GM12865 (cell line): ENCODE measurements around the gene RBMS3.

Experiments used
- DNase-seq: peaks from one replicate; pipeline ENCODE4 v3.0.0; 2010; ENCODE audit warnings: low read depth
- H3K4me3 ChIP-seq: 2 replicates; pipeline ENCODE4 v1.5.1; 2011; ENCODE audit warnings: mild to moderate bottlenecking, low read depth, low read length, control low read depth
- TF ChIP-seq, protein P1 (sequence below): IDR thresholded peaks from 2 replicates; pipeline ENCODE4 v1.5.1; 2011; ENCODE audit warnings: low read length, control low read depth, low read depth, inconsistent platforms; ENCODE audit not compliant: insufficient read depth; ENCODE audit errors: missing control alignments

The RBMS3 gene

GRCh38 chr3:29410220-29410619 is 129.3 kb downstream of the RBMS3 start:
- TF ChIP-seq, protein P1, sequence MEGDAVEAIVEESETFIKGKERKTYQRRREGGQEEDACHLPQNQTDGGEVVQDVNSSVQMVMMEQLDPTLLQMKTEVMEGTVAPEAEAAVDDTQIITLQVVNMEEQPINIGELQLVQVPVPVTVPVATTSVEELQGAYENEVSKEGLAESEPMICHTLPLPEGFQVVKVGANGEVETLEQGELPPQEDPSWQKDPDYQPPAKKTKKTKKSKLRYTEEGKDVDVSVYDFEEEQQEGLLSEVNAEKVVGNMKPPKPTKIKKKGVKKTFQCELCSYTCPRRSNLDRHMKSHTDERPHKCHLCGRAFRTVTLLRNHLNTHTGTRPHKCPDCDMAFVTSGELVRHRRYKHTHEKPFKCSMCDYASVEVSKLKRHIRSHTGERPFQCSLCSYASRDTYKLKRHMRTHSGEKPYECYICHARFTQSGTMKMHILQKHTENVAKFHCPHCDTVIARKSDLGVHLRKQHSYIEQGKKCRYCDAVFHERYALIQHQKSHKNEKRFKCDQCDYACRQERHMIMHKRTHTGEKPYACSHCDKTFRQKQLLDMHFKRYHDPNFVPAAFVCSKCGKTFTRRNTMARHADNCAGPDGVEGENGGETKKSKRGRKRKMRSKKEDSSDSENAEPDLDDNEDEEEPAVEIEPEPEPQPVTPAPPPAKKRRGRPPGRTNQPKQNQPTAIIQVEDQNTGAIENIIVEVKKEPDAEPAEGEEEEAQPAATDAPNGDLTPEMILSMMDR, result no peak
- H3K4me3 ChIP-seq, result no peak overlapping the region
- DNase-seq, result peak; percentile 24

DNA sequence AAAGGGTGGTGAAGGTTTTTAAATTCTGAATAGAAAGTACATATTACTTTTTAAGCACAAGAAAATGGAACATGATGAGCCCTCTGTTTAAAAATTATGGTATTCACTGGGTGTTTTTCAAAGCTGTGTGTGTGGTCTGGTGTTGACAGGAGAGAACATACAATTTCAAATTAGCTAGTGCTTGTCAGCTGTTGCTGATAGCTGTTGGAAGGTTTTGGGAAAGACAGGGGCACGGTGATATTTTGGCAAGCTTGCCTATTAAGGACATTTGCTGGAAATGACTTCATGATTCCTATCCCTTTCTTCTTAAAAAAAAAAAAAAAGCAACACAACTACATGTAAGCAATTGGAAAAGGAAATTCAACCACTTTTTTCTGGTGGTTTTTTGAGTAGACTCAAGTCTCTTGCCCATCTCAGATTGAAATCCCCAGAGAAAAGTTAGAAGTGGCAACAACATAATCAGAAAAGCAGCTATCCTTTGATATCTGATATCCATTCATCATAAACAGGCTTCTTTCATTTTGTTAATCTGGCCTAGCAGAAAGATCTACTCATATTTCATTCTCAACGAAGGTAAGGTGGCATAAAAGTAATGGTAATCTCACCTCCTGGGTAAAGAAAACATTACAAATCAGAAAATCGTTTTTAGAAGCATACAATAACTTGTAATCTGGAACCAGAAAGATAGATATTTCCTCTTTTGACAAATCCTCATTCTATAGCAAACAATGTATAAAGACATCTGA is 130.0 kb downstream of the RBMS3 start:
- H3K4me3 ChIP-seq, result no peak overlapping the region
- TF ChIP-seq, protein P1, result no peak
- DNase-seq, result no peak

DNA sequence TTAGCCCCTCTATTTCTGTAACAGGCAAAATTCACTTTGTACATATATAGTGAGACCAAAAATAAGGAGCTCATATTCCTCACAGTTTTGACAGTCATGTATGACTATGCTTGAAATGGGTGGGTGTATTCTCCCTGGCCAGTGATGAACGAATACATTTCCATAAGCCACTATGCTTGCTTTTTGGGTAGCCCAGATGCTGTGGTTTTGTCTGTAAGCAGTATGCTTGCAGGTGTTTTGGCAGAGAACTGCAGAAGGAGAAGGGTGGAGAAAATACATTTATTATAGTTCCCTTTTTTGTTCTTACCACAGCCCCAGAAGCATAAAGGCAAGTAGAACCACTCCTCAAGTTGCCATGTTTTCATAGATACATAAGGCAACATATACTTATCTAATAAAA is 131.2 kb downstream of the RBMS3 start:
- TF ChIP-seq, protein P1, result no peak
- DNase-seq, result peak; percentile 54
- H3K4me3 ChIP-seq, result no peak overlapping the region

DNA sequence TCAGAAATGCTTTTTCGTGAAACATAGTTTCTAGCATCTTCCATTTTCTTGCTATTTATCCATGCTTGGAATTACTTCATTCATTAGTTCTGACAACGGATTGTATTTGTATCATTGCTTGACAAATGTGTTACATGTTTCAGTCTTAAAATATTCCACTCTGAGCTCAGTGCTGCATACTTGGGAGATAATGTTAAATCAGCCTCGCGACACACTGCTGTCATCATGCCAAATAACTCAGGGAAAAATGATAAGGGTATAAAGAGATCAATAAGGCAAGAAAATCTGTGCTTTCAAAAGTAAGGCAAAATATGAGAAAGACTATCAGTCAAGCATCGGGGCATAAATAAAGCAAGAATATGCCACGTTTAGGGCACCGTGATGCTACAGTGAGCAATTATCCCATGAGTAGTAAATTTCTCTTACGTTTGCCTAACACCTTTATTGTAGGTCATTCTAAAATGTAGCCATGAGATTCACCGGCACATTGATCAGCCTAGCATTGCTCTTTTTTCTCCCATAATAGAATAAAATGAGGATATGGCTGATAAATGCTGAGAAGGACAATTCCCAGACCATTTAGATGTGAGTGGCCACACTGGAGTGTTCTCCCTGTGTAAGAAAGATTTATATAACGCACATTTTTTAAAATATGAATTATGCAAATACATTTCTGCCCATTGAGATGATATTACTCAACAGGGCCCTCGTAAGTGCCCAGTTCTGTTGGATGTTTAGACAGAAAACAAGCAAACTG is 133.8 kb downstream of the RBMS3 start:
- no peak overlapping the region for H3K4me3 ChIP-seq
- DNase-seq, result no peak
- TF ChIP-seq, protein P1, result no peak

GRCh38 chr3:29415482-29416223 is 134.8 kb downstream of the RBMS3 start:
- TF ChIP-seq, protein P1, result no peak
- DNase-seq, result no peak

DNA sequence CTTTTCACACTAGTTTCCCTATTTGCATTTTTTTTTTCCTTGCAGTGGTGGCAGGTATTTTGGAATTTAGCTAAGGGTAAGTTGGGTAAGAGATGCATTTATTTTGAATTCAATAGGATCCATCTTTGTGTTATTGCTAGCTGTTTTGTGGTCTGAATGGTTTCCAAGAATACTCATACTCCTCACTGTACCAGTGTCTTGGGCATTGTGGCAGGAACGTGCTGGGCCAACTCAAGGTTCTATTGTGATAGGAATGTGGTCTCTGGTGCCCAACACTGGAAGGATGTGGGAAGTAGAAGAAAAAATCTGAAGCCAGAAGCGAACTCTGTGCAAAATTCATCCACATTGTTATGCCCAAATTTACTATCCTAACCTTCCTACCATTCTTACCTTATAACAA is 135.6 kb downstream of the RBMS3 start:
- TF ChIP-seq, protein P1, result no peak
- no peak for DNase-seq
- H3K4me3 ChIP-seq, result no peak overlapping the region

More at GRCh38 chr3:29415482-29416223, 134.8 kb downstream of the RBMS3 start:
- no peak overlapping the region for H3K4me3 ChIP-seq
